ENCODE measurements around the gene PRPF4. TPM values are rescaled to one million over a fixed set of nuclear protein-coding genes. Genes with fewer than 3 reads are reported as not detected.

Gene PRPF4
- total and polyA plus RNA-seq, 2 donors (not counting 3 experiments of a cell fraction or from before 2014, with no cell fraction given) = 12.9 to 25.8 TPM

DNA sequence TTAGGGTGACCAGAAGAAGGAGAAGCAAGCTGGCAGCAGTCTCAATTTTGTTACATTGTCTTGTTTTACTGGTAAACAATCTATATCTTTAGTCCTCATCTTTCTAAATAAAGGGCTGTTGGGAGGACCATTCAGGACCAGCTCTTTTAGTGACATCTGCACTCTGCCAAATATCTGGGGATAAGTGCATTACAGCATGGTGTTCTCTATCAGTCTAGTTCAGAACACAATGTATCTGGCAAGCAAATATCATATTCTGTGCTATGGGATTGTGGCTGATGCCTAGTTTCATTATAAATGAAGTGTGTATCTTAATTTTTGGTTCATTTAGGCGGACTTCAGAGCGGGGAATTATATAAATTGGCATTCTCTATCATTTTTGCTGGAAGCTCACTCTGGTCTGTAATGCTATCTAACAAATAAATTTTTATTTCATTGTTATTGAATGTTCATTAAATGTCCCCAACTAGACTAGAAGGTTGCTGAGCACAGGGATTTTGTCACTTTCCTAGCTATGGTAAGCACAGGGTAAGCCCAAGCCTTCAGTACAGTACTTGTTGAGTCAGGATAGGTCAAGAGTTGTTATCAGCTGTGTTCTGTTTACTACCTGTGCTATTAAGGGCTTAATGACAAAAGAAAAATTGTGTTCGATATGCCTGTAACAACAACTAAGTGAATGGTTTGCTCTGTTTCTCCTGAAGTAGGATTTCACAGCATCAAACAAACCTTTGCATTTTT, 52.8 kb downstream of the PRPF4 start:
- intact Hi-C loops (cut with micrococcal nuclease) (no loop called here), dilution Hi-C loops (cut with MboI; ENCODE audit: extremely low pct_ligation_motif_present, low sequenced_read_pairs) (no loop called here)

More for the DNA sequence above, 52.8 kb downstream of the PRPF4 start:
- no peaks in the 10 kb centered on the region for H3K36me3 ChIP-seq (ENCODE audit: control insufficient read depth in 2 of 2, extremely low read depth in 1 of 2, insufficient read depth in 2 of 2, low read length in 2 of 2)
- TF ChIP-seq POLR2AphosphoS5 (IDR thresholded peaks at IDR 0.05; ENCODE audit: insufficient read depth, low read depth, low read length) (no peak), JUN (IDR thresholded peaks at IDR 0.05; ENCODE audit: borderline replicate concordance, insufficient read depth, insufficient read length, low read depth) (no peak), GATA2 (IDR thresholded peaks at IDR 0.05; ENCODE audit: insufficient read depth, insufficient read length, low read depth, low read length) (no peak), MYC (IDR thresholded peaks at IDR 0.05; ENCODE audit: low read depth, low read length) (no peak), EZH2 (IDR thresholded peaks at IDR 0.05; ENCODE audit: borderline replicate concordance, low read depth, low read length, severe bottlenecking) (no peak), FOS (IDR thresholded peaks at IDR 0.05; ENCODE audit: borderline replicate concordance, insufficient read depth, low read length) (no peak), POLR2A (IDR thresholded peaks at IDR 0.05; ENCODE audit: low read depth, low read length) (no peak), MAX (IDR thresholded peaks at IDR 0.05; ENCODE audit: insufficient read depth, insufficient read length) (no peak)
- TF ChIP-seq, protein P1, sequence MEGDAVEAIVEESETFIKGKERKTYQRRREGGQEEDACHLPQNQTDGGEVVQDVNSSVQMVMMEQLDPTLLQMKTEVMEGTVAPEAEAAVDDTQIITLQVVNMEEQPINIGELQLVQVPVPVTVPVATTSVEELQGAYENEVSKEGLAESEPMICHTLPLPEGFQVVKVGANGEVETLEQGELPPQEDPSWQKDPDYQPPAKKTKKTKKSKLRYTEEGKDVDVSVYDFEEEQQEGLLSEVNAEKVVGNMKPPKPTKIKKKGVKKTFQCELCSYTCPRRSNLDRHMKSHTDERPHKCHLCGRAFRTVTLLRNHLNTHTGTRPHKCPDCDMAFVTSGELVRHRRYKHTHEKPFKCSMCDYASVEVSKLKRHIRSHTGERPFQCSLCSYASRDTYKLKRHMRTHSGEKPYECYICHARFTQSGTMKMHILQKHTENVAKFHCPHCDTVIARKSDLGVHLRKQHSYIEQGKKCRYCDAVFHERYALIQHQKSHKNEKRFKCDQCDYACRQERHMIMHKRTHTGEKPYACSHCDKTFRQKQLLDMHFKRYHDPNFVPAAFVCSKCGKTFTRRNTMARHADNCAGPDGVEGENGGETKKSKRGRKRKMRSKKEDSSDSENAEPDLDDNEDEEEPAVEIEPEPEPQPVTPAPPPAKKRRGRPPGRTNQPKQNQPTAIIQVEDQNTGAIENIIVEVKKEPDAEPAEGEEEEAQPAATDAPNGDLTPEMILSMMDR (IDR thresholded peaks at IDR 0.05; ENCODE audit: extremely low read depth in 1 of 2, insufficient read depth in 1 of 2, low read depth in 1 of 2, low read length in 2 of 2) = no peak
- FAIRE-seq (no peak), DNase-seq (ENCODE audit: low read depth, low spot score) (no peak)
- no peaks in the 10 kb centered on the region for H3K9me1 ChIP-seq (replicated peaks; ENCODE audit: control insufficient read depth, extremely low read depth, insufficient read depth, low read length)
- no peak overlapping the region for H3K4me2 ChIP-seq (ENCODE audit: insufficient read depth, low read length)
- POLR2A ChIA-PET = no interaction called here
- H3K79me2 ChIP-seq (ENCODE audit: control insufficient read depth, insufficient read depth, low read length) = no peaks in the 10 kb centered on the region
- CTCF ChIA-PET = interaction anchor here (0.8 to 1.2 kb wide), 2 partner anchors 12 to 37 kb away, joined by 3 to 4 read pairs; partner anchors contain the start of gene WDR31
- H3K4me1 ChIP-seq (ENCODE audit: control insufficient read depth, extremely low read depth, insufficient read depth, low read length) = no peaks in the 10 kb centered on the region
- H3K4me3 ChIP-seq (replicated peaks in 1 of 3; ENCODE audit: insufficient read depth in 1 of 3, low read depth in 1 of 3, low read length in 3 of 3) = no peak overlapping the region
- no TSS peak for BruUV-seq (replicated peaks)
- H3K27me3 ChIP-seq (ENCODE audit: control insufficient read depth in 2 of 2, insufficient read depth in 2 of 2, low read length in 2 of 2) = peaks cover 0 to 3% of the 10 kb centered on the region in 2 experiments
- no peak overlapping the region for H3K9ac ChIP-seq (replicated peaks; ENCODE audit: extremely low read depth, insufficient read depth, low read length)
- no peak overlapping the region for H2AFZ ChIP-seq (ENCODE audit: low read depth, low read length)
- H3K9me3 ChIP-seq (replicated peaks; ENCODE audit: control insufficient read depth, insufficient read depth, low read length) = no peaks in the 10 kb centered on the region
- H3K27ac ChIP-seq (ENCODE audit: insufficient read depth, low read depth, low read length) = no peak overlapping the region
- H4K20me1 ChIP-seq (replicated peaks; ENCODE audit: control insufficient read depth, extremely low read depth, insufficient read depth, low read length) = no peaks in the 10 kb centered on the region

All from endothelial cell of umbilical vein (primary cell).